Activated CD4-positive, CD25-positive, alpha-beta regulatory T cell treated with anti-CD3 and anti-CD28 coated beads, Interleukin-2, amount 50 U/mL, for 16 hours (primary cell): ENCODE measurements around the gene APCDD1L.

ENCODE experiments used
- DNase-seq: peaks from one replicate; pipeline ENCODE4 v3.0.0-alpha.2; 2020; ENCODE audit warnings: low read depth, low spot score

The APCDD1L gene

GRCh38 chr20:58515233-58516212 is at the start of gene APCDD1L:
Gene APCDD1L, minus strand, starts transcription at chr20:58515399. Its CDS starts 692 bp downstream, at chr20:58514707.
- DNase-seq = no peak

GRCh38 chr20:58559368-58559729 is 44.1 kb upstream of the APCDD1L start:
- DNase-seq = no peak

GRCh38 chr20:58558486-58559367 is 43.5 kb upstream of the APCDD1L start:
- DNase-seq = no peak

GRCh38 chr20:58557733-58558342 is 42.6 kb upstream of the APCDD1L start:
- no peak for DNase-seq

- no peak for DNase-seq
Measured at GRCh38 chr20:58556961-58557360, 41.8 kb upstream of the APCDD1L start.

GRCh38 chr20:58555078-58555765 is 40.0 kb upstream of the APCDD1L start:
- DNase-seq = no peak

GRCh38 chr20:58554541-58554940 is 39.3 kb upstream of the APCDD1L start:
- DNase-seq = no peak

GRCh38 chr20:58553841-58554240 is 38.6 kb upstream of the APCDD1L start:
- no peak for DNase-seq

- no peak for DNase-seq
Measured at GRCh38 chr20:58553166-58553696, 38.0 kb upstream of the APCDD1L start.

- no peak for DNase-seq
Measured at GRCh38 chr20:58552366-58552934, 37.3 kb upstream of the APCDD1L start.

- DNase-seq = no peak
Measured at GRCh38 chr20:58551631-58552030, 36.4 kb upstream of the APCDD1L start.

- no peak for DNase-seq
Measured at GRCh38 chr20:58550275-58551059, 35.3 kb upstream of the APCDD1L start.

- DNase-seq = no peak
Measured at GRCh38 chr20:58549231-58550209, 34.3 kb upstream of the APCDD1L start.

GRCh38 chr20:58547623-58548475 is 32.6 kb upstream of the APCDD1L start:
- no peak for DNase-seq

GRCh38 chr20:58546756-58547622 is 31.8 kb upstream of the APCDD1L start:
- no peak for DNase-seq

- no peak for DNase-seq
Measured at GRCh38 chr20:58546416-58546711, 31.2 kb upstream of the APCDD1L start.
